HepG2 (cell line): ENCODE results near the gene CACHD1. TPM values are rescaled to one million over a fixed set of nuclear protein-coding genes. Genes with fewer than 3 reads are reported as not detected.

Experiments used
- ATAC-seq: fragments of 200-7000 bp; cut with Tn5 transposase; 3 replicates; pipeline ENCODE4 v1.9.1; 2020; ENCODE audit warnings: mild to moderate bottlenecking, moderate library complexity
- BruUV-seq: library from RNA; stranded (reverse); fragments of 400-500 nt; replicated peaks from 2 replicates; lab custom pipeline; 2021; lab: Mats Ljungman, UMichigan
- CTCF ChIA-PET: fragments of 300-600 bp; formaldehyde crosslinking; extraction: SDS; loops from one replicate; lab custom pipeline; 2021; ENCODE audit warnings: low total read pairs, inconsistent platforms, low intra/inter-chr PET ratio; lab: Yijun Ruan, JAX
- POLR2A ChIA-PET: fragments of 350-600 bp; sonication (Branson Sonifier 250); formaldehyde crosslinking; loops from one replicate; lab custom pipeline; 2020; ENCODE audit warnings: antibody characterized with exemption, inconsistent platforms; lab: Yijun Ruan, JAX
- DNase-seq: peaks from one replicate; pipeline ENCODE4 v3.0.0-alpha.2; 2015; ENCODE audit warnings: low spot score
- FAIRE-seq: peaks from 3 replicates; lab custom pipeline; 2011; peaks lifted over from hg19 to GRCh38; lab: Jason Lieb, UNC
- H2AFZ ChIP-seq: one replicate; pipeline ENCODE4 v1.6.1; 2011; ENCODE audit warnings: low read length, inconsistent platforms
- H3K27ac ChIP-seq: fragments of 300-600 bp; 3 replicates; pipeline ENCODE4 v1.8.0; 2011; ENCODE audit warnings: mixed run types, mild to moderate bottlenecking, mixed read lengths, low read length, inconsistent platforms; ENCODE audit not compliant: insufficient read depth; ENCODE audit errors: extremely low read length
- H3K27me3 ChIP-seq, 2 experiments: fragments of 200-600 bp in 1 of 2; 2 replicates in 1 of 2; 3 replicates in 1 of 2; pipeline versions ENCODE4 v1.6.0 to v1.8.0; 2011; ENCODE audit warnings: low read length in 2 of 2, mild to moderate bottlenecking in 2 of 2, moderate library complexity in 2 of 2, inconsistent platforms in 1 of 2; ENCODE audit not compliant: insufficient read depth in 2 of 2, control insufficient read depth in 1 of 2
- H3K36me3 ChIP-seq, 2 experiments: fragments of 200-600 bp in 1 of 2; replicated peaks in 1 of 2; 2 replicates in 1 of 2; 3 replicates in 1 of 2; pipeline versions ENCODE4 v1.5.1 to v1.8.0; 2011; ENCODE audit warnings: low read length in 2 of 2, inconsistent platforms in 1 of 2; ENCODE audit not compliant: insufficient read depth in 2 of 2, control insufficient read depth in 1 of 2
- H3K4me1 ChIP-seq: 2 replicates; pipeline ENCODE4 v1.5.1; 2012; ENCODE audit warnings: low read length, inconsistent platforms; ENCODE audit not compliant: insufficient read depth
- H3K4me2 ChIP-seq: 2 replicates; pipeline ENCODE4 v1.6.0; 2011; ENCODE audit warnings: low read depth, low read length, inconsistent platforms
- H3K4me3 ChIP-seq, 3 experiments: fragments of 200-600 bp in 1 of 3; sonication (generic), shearing (Covaris generic) in 1 of 3; replicated peaks in 1 of 3; 2 replicates each; pipeline ENCODE4 v1.5.1; 2011 to 2016; ENCODE audit warnings: low read length in 3 of 3, inconsistent platforms in 2 of 3, low read depth in 2 of 3, mild to moderate bottlenecking in 2 of 3, control low read depth in 1 of 3, mixed read lengths in 1 of 3; ENCODE audit not compliant: insufficient read depth in 1 of 3
- H3K79me2 ChIP-seq: one replicate; pipeline ENCODE4 v1.6.1; 2011; ENCODE audit warnings: low read length, inconsistent platforms; ENCODE audit not compliant: insufficient read depth
- H3K9ac ChIP-seq: 2 replicates; pipeline ENCODE4 v1.6.0; 2011; ENCODE audit warnings: mild to moderate bottlenecking, low read depth, low read length, inconsistent platforms; ENCODE audit not compliant: insufficient read depth
- H3K9me3 ChIP-seq: 2 replicates; pipeline ENCODE4 v1.5.1; 2012; ENCODE audit warnings: mild to moderate bottlenecking, low read length
- H4K20me1 ChIP-seq: 2 replicates; pipeline ENCODE4 v1.6.0; 2011; ENCODE audit warnings: inconsistent platforms, mild to moderate bottlenecking, low read length, moderate library complexity; ENCODE audit not compliant: insufficient read depth
- CEBPG ChIP-seq: IDR thresholded peaks from 2 replicates; pipeline ENCODE4 v1.6.1; 2016
- MAFK ChIP-seq, 2 experiments: IDR thresholded peaks in 1 of 2; conservative IDR thresholded peaks in 1 of 2; 2 replicates each; pipeline ENCODE4 v1.6.1; 2011; ENCODE audit warnings: improper control_type of control experiment in 2 of 2, low read length in 2 of 2
- NFYB ChIP-seq: sonication (generic); formaldehyde crosslinking; IDR thresholded peaks from 2 replicates; pipeline ENCODE4 v1.4.0; 2020; ENCODE audit warnings: missing genetic modification reagents
- NR2F6 ChIP-seq, 2 experiments: IDR thresholded peaks; 2 replicates each; pipeline ENCODE4 v1.6.1; 2016; ENCODE audit warnings: antibody characterized with exemption in 1 of 2, mild to moderate bottlenecking in 1 of 2
- RXRB ChIP-seq: IDR thresholded peaks from 2 replicates; pipeline ENCODE4 v1.6.1; 2016; ENCODE audit warnings: borderline replicate concordance, missing genetic modification reagents, missing compliant biosample characterization
- TCF7L2 ChIP-seq: IDR thresholded peaks from 2 replicates; pipeline ENCODE4 v1.6.1; 2011; ENCODE audit warnings: mild to moderate bottlenecking, low read depth, low read length, moderate library complexity
- ZBTB42 ChIP-seq: sonication (generic); formaldehyde crosslinking; IDR thresholded peaks from 2 replicates; pipeline ENCODE4 v1.5.0; 2020; ENCODE audit warnings: mild to moderate bottlenecking, missing genetic modification reagents
- ZNF17 ChIP-seq: sonication (generic); formaldehyde crosslinking; IDR thresholded peaks from 2 replicates; pipeline ENCODE4 v1.5.0; 2020; ENCODE audit warnings: mild to moderate bottlenecking, missing genetic modification reagents
- ZNF337 ChIP-seq: sonication (generic); formaldehyde crosslinking; IDR thresholded peaks from 2 replicates; pipeline ENCODE4 v1.5.1; 2020; ENCODE audit warnings: missing genetic modification reagents, low read depth, mild to moderate bottlenecking, borderline replicate concordance
- ZNF552 ChIP-seq: sonication (generic); formaldehyde crosslinking; IDR thresholded peaks from 2 replicates; pipeline ENCODE4 v1.9.0; 2022; ENCODE audit warnings: missing genetic modification reagents, mild to moderate bottlenecking, borderline replicate concordance
- WGBS: methylation state at CpG from one replicate; pipeline ENCODE4 v1.1.6; 2017; ENCODE audit warnings: low lambda C conversion rate; 5-methylcytosine and 5-hydroxymethylcytosine counted together
- in situ Hi-C: cut with HindIII; loops from 2 replicates; pipeline ENCODE4 v1.10.0; 2017; ENCODE audit warnings: low pct_unique_long_range_greater_than_20kb; ENCODE audit not compliant: extremely low pct_ligation_motif_present
- intact Hi-C: fragments of 100-400 bp; cut with micrococcal nuclease; formaldehyde crosslinking; loops from one replicate; pipeline ENCODE4 v1.10.0; 2022; ENCODE audit not compliant: unreplicated experiment
- polyA plus RNA-seq, 8 experiments: library from polyadenylated mRNA; depleted of rRNA in 3 of 8; stranded (reverse) in 7 of 8; unstranded in 1 of 8; fragments of >200 nt; fragmentation: Illumina TruSeq in 4 of 8; extraction: Trizol in 4 of 8; gene quantifications; 2 replicates each; pipeline versions ENCODE4 v1.2.1 to v1.2.3, GENCODE V29; 2011 to 2016; ENCODE audit warnings: low read depth in 4 of 8, missing spikeins in 1 of 8, mixed read lengths in 1 of 8; ENCODE audit not compliant: insufficient read depth in 1 of 8
- total RNA-seq, 5 experiments: library from RNA; depleted of rRNA; stranded (reverse); fragments of >200 nt; fragmentation: Illumina TruSeq; extraction: Trizol; gene quantifications; 2 replicates each; pipeline ENCODE4 v1.2.3, GENCODE V29; 2016; ENCODE audit warnings: low read depth in 1 of 5
- TF ChIP-seq, protein P1 (sequence below): sonication (generic); formaldehyde crosslinking; IDR thresholded peaks from 2 replicates; pipeline ENCODE4 v1.8.1; 2023; ENCODE audit warnings: mild to moderate bottlenecking, moderate library complexity, missing genetic modification reagents
- TF ChIP-seq, protein P2 (sequence below), 2 experiments: sonication (generic) in 1 of 2; formaldehyde crosslinking in 1 of 2; IDR thresholded peaks; 2 replicates each; pipeline versions ENCODE4 v1.4.0 to v1.6.1; 2018 to 2020; ENCODE audit warnings: missing genetic modification reagents in 2 of 2, borderline replicate concordance in 1 of 2, low read depth in 1 of 2, mild to moderate bottlenecking in 1 of 2, missing biosample characterization in 1 of 2
- TF ChIP-seq, protein P3 (sequence below): fragments of 450-650 bp; IDR thresholded peaks from 2 replicates; pipeline ENCODE4 v1.6.1; 2017; ENCODE audit warnings: mild to moderate bottlenecking

Gene CACHD1
- total and polyA plus RNA-seq, 2 of the 13 experiments (the other 11 are each of a cell fraction or from before 2014, with no cell fraction given) = 0.11 TPM; not detected in 1

DNA sequence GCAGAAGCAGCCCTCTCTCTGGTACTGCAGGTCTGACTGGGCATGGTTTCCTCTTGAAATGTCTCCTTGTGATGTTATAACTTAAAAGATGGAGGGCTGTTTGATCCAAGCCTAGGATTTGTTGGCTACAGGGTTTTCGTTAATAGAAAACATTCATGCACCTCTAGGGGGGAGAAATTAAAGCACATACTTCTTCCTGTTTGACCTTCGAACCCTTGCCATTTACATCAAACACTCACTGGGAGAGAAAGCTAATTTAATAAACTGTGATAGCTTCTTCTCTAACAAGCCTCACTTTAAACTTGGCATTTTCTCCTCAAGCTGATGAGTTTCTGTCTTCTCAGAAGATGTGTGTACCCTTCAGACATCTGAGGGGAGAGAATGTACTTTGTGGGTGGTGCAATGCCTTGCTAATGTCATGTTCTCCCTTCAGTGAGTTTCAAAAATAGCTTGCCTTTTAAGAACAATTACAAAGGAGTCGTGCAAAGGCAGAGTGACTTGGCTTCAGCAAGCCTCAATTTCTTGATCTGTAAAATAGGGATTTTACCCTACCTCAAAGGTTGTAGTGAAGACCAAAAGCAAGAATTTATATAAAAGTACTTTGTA lies 20.4 kb downstream of the CACHD1 start:
- TF ChIP-seq MAFK (conservative IDR thresholded peaks at IDR 0.05 in 1 of 2, IDR thresholded peaks at IDR 0.05 in 1 of 2; ENCODE audit: low read length in 2 of 2) = no peak
- no peak for TF ChIP-seq CEBPG
- TF ChIP-seq ZNF17 (CRISPR knock-in tag) = no peak
- TF ChIP-seq NFYB (CRISPR knock-in tag) = no peak
- TF ChIP-seq RXRB (CRISPR knock-in tag) = no peak
- TF ChIP-seq, protein P1, sequence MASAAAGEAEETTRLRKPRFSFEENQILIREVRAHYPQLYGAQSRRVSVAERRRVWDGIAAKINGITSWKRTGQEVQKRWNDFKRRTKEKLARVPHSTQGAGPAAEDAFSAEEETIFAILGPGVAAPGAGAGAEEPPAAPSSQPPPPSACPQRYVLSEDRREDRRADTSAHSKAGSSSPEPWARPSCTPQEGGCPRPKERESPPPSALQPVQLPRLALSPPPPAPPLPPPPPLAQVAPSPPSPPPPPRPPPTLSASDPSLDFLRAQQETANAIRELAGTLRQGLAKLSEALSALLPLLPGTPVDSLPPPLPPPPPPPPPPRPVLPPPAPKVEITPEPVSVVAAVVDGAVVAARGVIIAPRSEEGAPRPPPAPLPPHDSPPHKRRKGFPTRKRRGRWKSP (CRISPR knock-in tag) = no peak
- TF ChIP-seq ZBTB42 = no peak
- ATAC-seq = no peak
- H3K79me2 ChIP-seq = no peaks in the 10 kb centered on the region

DNA sequence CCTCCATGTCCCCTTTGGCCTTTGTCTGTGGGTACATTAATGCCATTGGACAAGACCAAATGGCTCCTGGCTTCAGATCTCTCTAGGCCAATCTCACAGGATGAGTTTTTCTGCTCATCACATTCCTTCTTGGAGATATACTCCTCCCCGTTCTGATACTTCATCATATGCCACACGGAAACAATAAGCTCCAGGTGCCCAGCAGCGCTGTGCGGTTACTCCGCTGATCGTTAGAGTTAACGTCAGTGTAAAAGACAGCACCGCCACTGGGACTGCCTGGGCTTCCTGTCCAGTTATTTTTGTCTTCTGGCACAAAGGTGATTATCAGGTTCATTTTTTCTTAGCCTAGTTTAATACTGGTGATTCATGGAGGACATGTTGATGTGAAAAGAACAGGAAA lies 22.5 kb downstream of the CACHD1 start:
- no TSS peak for BruUV-seq
- no peak overlapping the region for H3K9ac ChIP-seq
- H3K27me3 ChIP-seq = no peaks in the 10 kb centered on the region
- FAIRE-seq = no peak
- H3K36me3 ChIP-seq = no peaks in the 10 kb centered on the region
- intact Hi-C loops = no loop called here
- no peak overlapping the region for H3K27ac ChIP-seq
- no peak overlapping the region for H3K4me2 ChIP-seq
- no peaks in the 10 kb centered on the region for H3K79me2 ChIP-seq
- no peak overlapping the region for H3K4me3 ChIP-seq
- no peaks in the 10 kb centered on the region for H3K9me3 ChIP-seq
- no peak for DNase-seq
- ChIA-PET CTCF (no interaction called here), POLR2A (no interaction called here)
- WGBS = 86% methylated on average over 8 of the region's 8 CpGs
- no peaks in the 10 kb centered on the region for H3K4me1 ChIP-seq
- no peak for ATAC-seq
- in situ Hi-C loops = no loop called here
- peak overlapping the region; percentile 54 for H2AFZ ChIP-seq
- no peaks in the 10 kb centered on the region for H4K20me1 ChIP-seq
- TF ChIP-seq NR2F6 (IDR thresholded peaks at IDR 0.05) (no peak), NR2F6 (CRISPR knock-in tag; IDR thresholded peaks at IDR 0.05) (no peak), TCF7L2 (no peak), ZNF337 (CRISPR knock-in tag) (no peak), ZNF552 (CRISPR knock-in tag) (no peak)
- TF ChIP-seq, protein P2, sequence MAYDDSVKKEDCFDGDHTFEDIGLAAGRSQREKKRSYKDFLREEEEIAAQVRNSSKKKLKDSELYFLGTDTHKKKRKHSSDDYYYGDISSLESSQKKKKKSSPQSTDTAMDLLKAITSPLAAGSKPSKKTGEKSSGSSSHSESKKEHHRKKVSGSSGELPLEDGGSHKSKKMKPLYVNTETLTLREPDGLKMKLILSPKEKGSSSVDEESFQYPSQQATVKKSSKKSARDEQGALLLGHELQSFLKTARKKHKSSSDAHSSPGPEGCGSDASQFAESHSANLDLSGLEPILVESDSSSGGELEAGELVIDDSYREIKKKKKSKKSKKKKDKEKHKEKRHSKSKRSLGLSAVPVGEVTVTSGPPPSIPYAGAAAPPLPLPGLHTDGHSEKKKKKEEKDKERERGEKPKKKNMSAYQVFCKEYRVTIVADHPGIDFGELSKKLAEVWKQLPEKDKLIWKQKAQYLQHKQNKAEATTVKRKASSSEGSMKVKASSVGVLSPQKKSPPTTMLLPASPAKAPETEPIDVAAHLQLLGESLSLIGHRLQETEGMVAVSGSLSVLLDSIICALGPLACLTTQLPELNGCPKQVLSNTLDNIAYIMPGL (CRISPR knock-in tag; IDR thresholded peaks at IDR 0.05; ENCODE audit: borderline replicate concordance in 1 of 2, low read depth in 1 of 2) = no peak
- TF ChIP-seq, protein P3, sequence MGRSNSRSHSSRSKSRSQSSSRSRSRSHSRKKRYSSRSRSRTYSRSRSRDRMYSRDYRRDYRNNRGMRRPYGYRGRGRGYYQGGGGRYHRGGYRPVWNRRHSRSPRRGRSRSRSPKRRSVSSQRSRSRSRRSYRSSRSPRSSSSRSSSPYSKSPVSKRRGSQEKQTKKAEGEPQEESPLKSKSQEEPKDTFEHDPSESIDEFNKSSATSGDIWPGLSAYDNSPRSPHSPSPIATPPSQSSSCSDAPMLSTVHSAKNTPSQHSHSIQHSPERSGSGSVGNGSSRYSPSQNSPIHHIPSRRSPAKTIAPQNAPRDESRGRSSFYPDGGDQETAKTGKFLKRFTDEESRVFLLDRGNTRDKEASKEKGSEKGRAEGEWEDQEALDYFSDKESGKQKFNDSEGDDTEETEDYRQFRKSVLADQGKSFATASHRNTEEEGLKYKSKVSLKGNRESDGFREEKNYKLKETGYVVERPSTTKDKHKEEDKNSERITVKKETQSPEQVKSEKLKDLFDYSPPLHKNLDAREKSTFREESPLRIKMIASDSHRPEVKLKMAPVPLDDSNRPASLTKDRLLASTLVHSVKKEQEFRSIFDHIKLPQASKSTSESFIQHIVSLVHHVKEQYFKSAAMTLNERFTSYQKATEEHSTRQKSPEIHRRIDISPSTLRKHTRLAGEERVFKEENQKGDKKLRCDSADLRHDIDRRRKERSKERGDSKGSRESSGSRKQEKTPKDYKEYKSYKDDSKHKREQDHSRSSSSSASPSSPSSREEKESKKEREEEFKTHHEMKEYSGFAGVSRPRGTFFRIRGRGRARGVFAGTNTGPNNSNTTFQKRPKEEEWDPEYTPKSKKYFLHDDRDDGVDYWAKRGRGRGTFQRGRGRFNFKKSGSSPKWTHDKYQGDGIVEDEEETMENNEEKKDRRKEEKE = no peak

More for the DNA sequence above, 20.4 kb downstream of the CACHD1 start:
- BruUV-seq = no TSS peak
- Histone ChIP-seq H3K27me3 (no peaks in the 10 kb centered on the region), H3K4me2 (no peak overlapping the region), H3K4me1 (no peaks in the 10 kb centered on the region), H4K20me1 (no peaks in the 10 kb centered on the region), H3K4me3 (no peak overlapping the region), H3K9ac (no peak overlapping the region), H3K36me3 (no peaks in the 10 kb centered on the region), H3K27ac (no peak overlapping the region), H3K9me3 (no peaks in the 10 kb centered on the region), H2AFZ (no peak overlapping the region)
- FAIRE-seq (no peak), DNase-seq (no peak)
- WGBS = 0% methylated on average over 3 of the region's 3 CpGs
- CTCF ChIA-PET = no interaction called here
- intact Hi-C loops (no loop called here), in situ Hi-C loops (no loop called here)
- POLR2A ChIA-PET = no interaction called here
